ENCODE results near the gene KRTAP10-7. TPM values are rescaled to one million over a fixed set of nuclear protein-coding genes. Genes with fewer than 3 reads are reported as not detected.

KRTAP10-7 gene
- total RNA-seq, 2 donors from 2014 or later = not detected

DNA sequence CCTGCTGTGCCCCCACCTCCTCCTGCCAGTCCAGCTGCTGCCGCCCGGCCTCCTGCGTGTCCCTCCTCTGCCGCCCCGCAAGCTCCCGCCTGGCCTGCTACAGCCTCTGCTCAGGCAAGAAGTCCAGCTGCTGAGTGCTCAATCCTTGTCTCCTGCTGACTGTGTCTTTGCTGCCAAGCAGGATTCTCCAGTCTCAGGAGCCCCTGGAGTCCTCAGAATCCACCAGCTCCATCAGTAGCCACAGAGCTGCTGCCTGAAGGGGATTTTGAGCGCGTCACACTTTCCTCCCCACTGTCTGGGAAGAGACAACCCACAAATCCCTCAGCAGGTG, 46.8 kb downstream of the KRTAP10-7 start:
- H3K4me3 ChIP-seq = no peak overlapping the region
- no peak overlapping the region for H3K27ac ChIP-seq
- no peaks in the 10 kb centered on the region for H3K36me3 ChIP-seq
- ATAC-seq (ENCODE audit: insufficient number of reproducible peaks, low FRiP score, low read depth) (no peak), DNase-seq (ENCODE audit: low spot score) (no peak)
- H3K4me1 ChIP-seq (ENCODE audit: control insufficient read depth in 1 of 2, low read depth in 2 of 2) = no peaks in the 10 kb centered on the region
- no peaks in the 10 kb centered on the region for H3K9me3 ChIP-seq
- TF ChIP-seq, protein P1, sequence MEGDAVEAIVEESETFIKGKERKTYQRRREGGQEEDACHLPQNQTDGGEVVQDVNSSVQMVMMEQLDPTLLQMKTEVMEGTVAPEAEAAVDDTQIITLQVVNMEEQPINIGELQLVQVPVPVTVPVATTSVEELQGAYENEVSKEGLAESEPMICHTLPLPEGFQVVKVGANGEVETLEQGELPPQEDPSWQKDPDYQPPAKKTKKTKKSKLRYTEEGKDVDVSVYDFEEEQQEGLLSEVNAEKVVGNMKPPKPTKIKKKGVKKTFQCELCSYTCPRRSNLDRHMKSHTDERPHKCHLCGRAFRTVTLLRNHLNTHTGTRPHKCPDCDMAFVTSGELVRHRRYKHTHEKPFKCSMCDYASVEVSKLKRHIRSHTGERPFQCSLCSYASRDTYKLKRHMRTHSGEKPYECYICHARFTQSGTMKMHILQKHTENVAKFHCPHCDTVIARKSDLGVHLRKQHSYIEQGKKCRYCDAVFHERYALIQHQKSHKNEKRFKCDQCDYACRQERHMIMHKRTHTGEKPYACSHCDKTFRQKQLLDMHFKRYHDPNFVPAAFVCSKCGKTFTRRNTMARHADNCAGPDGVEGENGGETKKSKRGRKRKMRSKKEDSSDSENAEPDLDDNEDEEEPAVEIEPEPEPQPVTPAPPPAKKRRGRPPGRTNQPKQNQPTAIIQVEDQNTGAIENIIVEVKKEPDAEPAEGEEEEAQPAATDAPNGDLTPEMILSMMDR (IDR thresholded peaks at IDR 0.05) = no peak
- H3K27me3 ChIP-seq (replicated peaks; ENCODE audit: insufficient read depth) = no peaks in the 10 kb centered on the region

DNA sequence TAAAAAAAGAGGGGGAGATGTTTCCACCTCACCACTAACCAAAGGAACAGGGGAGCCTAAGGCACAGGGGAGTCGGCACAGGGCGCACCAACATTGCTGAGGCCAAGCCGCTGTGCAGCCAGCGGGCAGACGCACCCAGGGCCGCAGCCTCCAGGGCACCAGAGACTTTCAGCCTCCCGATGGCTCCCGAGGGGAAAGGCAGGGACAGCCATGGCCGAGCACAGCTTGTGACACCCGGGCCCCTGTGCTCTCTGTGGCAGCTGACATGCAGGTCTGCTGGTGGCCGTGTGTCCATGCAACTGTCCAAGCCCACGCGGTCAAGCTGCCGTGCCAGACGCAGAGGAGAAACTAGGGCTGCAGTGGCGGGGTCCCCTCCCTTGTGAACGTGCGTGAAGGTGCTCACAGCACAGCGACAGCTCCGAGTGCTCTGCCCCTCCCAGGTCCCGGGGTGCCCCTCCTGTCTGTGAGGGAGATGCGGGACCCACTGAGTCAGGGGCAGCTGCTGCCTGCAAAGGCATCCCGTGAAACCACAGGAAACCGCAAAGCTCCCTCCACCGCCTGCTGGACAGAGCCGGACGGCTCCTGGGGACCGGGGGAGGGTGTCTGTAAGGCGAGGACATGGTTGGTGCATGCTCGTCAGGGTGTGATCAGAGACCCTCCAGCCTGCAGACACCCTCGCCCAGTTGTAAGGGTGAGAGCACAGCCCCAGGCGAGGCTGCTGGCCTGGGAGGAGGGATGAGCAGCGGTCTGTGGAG, 48.3 kb downstream of the KRTAP10-7 start:
- Histone ChIP-seq H3K36me3 (no peaks in the 10 kb centered on the region), H3K4me3 (no peak overlapping the region), H3K4me1 (ENCODE audit: control insufficient read depth in 1 of 2, low read depth in 2 of 2) (no peaks in the 10 kb centered on the region), H3K27me3 (replicated peaks; ENCODE audit: insufficient read depth) (no peaks in the 10 kb centered on the region), H3K9me3 (no peaks in the 10 kb centered on the region), H3K27ac (no peak overlapping the region)
- no peak for ATAC-seq (ENCODE audit: insufficient number of reproducible peaks, low FRiP score, low read depth)
- TF ChIP-seq, protein P1 (IDR thresholded peaks at IDR 0.05) = no peak
- DNase-seq (ENCODE audit: low spot score) = no peak

DNA sequence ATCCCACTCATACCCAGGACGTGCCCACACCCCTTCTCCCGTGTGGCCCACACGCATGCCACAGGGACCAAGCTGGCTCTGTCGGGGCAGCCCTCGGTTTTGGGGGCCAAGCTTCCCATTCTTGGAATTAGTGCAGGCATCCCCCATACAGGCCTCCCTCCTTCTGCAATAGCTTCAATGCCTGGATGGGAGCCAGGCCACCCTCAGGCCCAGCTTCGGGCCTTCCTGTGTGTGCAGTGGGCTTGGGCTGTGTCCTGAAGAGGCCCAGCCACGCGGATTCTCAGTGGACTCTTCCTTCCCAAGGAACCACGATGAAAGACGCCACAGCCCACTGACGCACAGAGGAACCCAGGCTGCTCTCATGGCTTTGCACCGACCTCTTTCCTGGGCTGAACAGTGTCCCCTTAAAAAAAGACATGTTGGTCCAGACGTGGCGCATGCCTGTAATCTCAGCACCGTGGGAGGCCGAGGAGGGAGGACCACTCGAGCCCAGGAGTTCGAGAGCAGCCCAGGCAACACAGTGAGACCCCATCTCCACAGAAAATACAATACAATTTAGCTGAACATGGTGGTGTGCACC, 49.2 kb downstream of the KRTAP10-7 start:
- Histone ChIP-seq H3K4me1 (ENCODE audit: control insufficient read depth in 1 of 2, low read depth in 2 of 2) (no peaks in the 10 kb centered on the region), H3K27me3 (replicated peaks; ENCODE audit: insufficient read depth) (no peaks in the 10 kb centered on the region), H3K4me3 (no peak overlapping the region), H3K27ac (no peak overlapping the region), H3K9me3 (no peaks in the 10 kb centered on the region), H3K36me3 (no peaks in the 10 kb centered on the region)
- TF ChIP-seq, protein P1 (IDR thresholded peaks at IDR 0.05) = no peak
- DNase-seq (ENCODE audit: low spot score) (no peak), ATAC-seq (ENCODE audit: insufficient number of reproducible peaks, low FRiP score, low read depth) (no peak)

DNA sequence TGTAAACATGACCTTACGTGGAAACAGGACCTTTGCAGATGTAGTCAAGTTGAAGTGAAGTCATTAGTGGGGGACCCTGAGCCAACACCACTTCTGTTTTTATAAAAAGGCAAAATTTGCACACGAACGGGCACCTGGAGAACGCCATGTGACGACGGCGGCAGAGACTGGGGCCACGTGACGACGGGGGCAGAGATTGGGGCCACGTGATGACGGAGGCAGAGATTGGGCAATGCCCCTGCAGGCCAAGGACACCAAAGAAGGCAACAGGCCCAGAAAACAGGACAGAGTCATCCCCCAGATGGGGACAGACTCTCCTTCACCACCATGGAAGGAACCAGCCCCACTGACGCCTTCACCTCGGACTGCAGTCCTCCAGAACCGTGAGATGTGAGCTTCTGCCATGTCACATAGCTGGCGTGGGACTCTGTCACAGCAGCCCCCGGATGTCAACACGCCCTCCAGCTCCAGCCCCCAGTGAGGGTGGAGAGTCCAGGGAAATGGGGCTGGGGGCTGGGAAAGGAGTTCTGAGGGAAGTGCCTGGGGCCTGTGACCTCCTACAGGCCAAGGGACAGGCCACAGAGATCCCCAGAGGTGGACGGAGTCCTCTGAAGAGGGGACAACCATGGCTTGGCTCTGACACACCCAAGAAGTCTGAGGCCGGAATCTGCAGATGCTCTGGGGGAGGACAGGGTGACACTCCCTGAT, 50.0 kb downstream of the KRTAP10-7 start:
- ATAC-seq (ENCODE audit: insufficient number of reproducible peaks, low FRiP score, low read depth) (no peak), DNase-seq (ENCODE audit: low spot score) (no peak)
- Histone ChIP-seq H3K9me3 (no peaks in the 10 kb centered on the region), H3K27me3 (replicated peaks; ENCODE audit: insufficient read depth) (no peaks in the 10 kb centered on the region), H3K36me3 (no peaks in the 10 kb centered on the region), H3K4me1 (ENCODE audit: control insufficient read depth in 1 of 2, low read depth in 2 of 2) (no peaks in the 10 kb centered on the region), H3K27ac (no peak overlapping the region), H3K4me3 (no peak overlapping the region)
- TF ChIP-seq, protein P1 (IDR thresholded peaks at IDR 0.05) = no peak

DNA sequence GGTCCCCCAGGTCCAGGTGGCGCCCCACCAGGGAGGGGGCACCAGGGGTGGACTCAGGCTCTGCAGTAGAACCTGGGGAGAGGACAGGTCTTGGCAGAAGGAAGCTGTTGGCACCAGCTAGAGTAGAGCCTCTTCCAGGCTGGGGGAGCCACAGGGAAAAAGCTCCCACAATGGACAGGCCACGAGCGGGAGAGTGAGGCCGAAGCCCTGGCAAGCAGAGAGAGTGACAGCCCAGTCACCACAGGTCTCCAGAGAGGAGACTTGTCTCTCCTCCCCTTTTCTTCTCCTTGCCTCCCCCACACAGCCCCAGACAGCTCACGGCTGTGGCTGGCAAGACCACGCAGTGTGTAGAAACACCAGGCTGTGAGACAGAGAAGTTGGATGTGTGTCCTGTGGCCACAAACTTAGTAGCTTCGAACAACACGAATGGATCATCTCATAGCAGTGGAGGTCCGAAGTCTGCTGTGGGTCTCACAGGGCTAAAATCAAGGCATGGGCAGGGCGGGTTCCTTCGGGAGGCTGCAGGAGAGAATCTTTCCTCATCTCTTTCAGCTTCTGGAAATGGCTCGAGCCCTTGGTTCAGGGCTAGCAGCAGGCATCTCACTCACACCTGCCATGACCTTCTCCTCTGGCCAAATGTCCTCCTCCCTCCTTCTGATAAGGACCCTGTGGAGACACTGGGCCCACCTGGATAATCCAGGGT, 50.7 kb downstream of the KRTAP10-7 start:
- DNase-seq (ENCODE audit: low spot score) (no peak), ATAC-seq (ENCODE audit: insufficient number of reproducible peaks, low FRiP score, low read depth) (no peak)
- H3K4me3 ChIP-seq = no peak overlapping the region
- TF ChIP-seq, protein P1 (IDR thresholded peaks at IDR 0.05) = no peak
- peaks cover 2% of the 10 kb centered on the region for H3K9me3 ChIP-seq
- H3K36me3 ChIP-seq = no peaks in the 10 kb centered on the region
- H3K27me3 ChIP-seq (replicated peaks; ENCODE audit: insufficient read depth) = no peaks in the 10 kb centered on the region
- H3K27ac ChIP-seq = no peak overlapping the region
- H3K4me1 ChIP-seq (ENCODE audit: control insufficient read depth in 1 of 2, low read depth in 2 of 2) = no peaks in the 10 kb centered on the region
